Lower lobe of right lung (tissue), 2 donors: ENCODE results near the gene ALAS1. TPM values are rescaled to one million over a fixed set of nuclear protein-coding genes. Genes with fewer than 3 reads are reported as not detected.

Experiments used
- ATAC-seq, 2 donors: fragments of 200-7000 bp; cut with Tn5 transposase; one replicate each; pipeline ENCODE4 v1.9.1; 2020 to 2022; ENCODE audit warnings: mild to moderate bottlenecking in 2 of 2, moderate library complexity in 2 of 2
- DNase-seq: peaks from one replicate; pipeline ENCODE4 v3.0.0-alpha.2; 2020
- H3K27ac ChIP-seq: fragments of 200-600 bp; one replicate; pipeline ENCODE4 v1.8.0; 2022
- H3K27me3 ChIP-seq: fragments of 200-600 bp; one replicate; pipeline ENCODE4 v1.8.0; 2022; ENCODE audit warnings: low read depth
- H3K36me3 ChIP-seq: fragments of 200-600 bp; one replicate; pipeline ENCODE4 v1.8.0; 2022; ENCODE audit warnings: mild to moderate bottlenecking
- H3K4me1 ChIP-seq: fragments of 200-600 bp; one replicate; pipeline ENCODE4 v1.8.0; 2022
- H3K4me3 ChIP-seq: fragments of 200-600 bp; one replicate; pipeline ENCODE4 v1.8.0; 2022; ENCODE audit warnings: mild to moderate bottlenecking
- H3K9me3 ChIP-seq: fragments of 200-600 bp; one replicate; pipeline ENCODE4 v1.8.0; 2022
- intact Hi-C: fragments of 100-400 bp; cut with DNase I; formaldehyde crosslinking; loops from one replicate; pipeline ENCODE4 v1.11.0; 2022
- total RNA-seq: library from RNA; stranded (reverse); fragmentation: NEBNext Ultra II Directional; extraction: Animal tissue kit (Norgen Biotek cat#: 25700); gene quantifications from one replicate; pipeline ENCODE4 v1.2.1, GENCODE V29; 2021
- TF ChIP-seq, protein P1 (sequence below): fragments of 200-600 bp; IDR thresholded peaks from one replicate; pipeline ENCODE4 v1.8.0; 2022; ENCODE audit warnings: antibody characterized with exemption, mild to moderate bottlenecking
- donor health status: DM: no; HTN: yes; CAD: no; lungs with severe emphysema.

Gene ALAS1
- total RNA-seq, 1 donor from 2014 or later, result 103 TPM

DNA sequence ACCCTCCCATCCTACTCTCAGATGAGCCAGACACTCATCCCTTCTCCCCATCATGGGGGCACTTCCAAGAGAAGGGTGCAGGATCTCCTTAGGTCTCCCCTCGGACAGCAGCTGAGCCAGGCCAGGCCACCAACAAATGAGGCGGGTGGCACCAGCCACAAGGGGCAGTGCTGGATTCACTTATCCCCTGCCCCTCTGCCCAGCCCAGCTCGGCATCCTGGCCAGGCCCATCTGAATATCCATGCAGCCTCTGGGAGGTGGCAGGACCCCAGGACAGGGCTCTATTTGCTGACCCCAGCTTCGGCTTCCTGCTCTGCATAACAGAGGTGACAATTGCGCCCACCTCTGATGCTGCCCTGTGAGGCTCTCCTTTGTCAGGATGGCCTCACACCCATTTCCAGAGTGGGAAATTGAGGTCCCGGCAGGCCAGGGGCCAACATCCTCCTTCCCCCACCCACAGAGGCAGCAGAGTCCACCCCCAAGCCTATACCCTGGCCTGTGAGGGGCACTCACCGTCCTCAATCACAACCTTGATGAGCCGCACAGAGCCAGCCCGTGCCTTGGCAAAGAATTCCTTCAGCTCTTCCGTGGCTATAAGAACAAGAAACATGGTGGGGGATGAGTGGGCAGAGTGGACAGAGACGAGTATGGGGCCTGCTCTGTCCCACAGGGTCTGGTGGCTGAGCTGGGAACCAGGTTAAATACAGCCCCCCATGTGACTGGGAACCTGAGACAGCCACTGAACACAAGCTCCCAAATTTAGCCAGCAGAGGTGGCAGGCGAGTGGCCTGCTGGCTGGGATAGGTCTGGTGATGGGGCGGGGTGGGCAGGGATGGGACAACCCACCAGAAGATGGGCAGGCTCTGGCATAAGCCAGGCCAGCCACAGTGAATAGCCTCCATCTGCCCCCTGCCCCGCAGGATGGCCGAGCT, 36.8 kb downstream of the ALAS1 start:
- TF ChIP-seq, protein P1, sequence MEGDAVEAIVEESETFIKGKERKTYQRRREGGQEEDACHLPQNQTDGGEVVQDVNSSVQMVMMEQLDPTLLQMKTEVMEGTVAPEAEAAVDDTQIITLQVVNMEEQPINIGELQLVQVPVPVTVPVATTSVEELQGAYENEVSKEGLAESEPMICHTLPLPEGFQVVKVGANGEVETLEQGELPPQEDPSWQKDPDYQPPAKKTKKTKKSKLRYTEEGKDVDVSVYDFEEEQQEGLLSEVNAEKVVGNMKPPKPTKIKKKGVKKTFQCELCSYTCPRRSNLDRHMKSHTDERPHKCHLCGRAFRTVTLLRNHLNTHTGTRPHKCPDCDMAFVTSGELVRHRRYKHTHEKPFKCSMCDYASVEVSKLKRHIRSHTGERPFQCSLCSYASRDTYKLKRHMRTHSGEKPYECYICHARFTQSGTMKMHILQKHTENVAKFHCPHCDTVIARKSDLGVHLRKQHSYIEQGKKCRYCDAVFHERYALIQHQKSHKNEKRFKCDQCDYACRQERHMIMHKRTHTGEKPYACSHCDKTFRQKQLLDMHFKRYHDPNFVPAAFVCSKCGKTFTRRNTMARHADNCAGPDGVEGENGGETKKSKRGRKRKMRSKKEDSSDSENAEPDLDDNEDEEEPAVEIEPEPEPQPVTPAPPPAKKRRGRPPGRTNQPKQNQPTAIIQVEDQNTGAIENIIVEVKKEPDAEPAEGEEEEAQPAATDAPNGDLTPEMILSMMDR, result no peak
- Histone ChIP-seq H3K4me3 (no peak overlapping the region), H3K9me3 (no peaks in the 10 kb centered on the region), H3K4me1 (peaks cover 47% of the 10 kb centered on the region), H3K36me3 (peaks cover 49% of the 10 kb centered on the region), H3K27me3 (no peaks in the 10 kb centered on the region), H3K27ac (no peak overlapping the region)
- DNase-seq, result peak; percentile 35
- intact Hi-C loops, result loop anchor here (10.0 kb wide), 1 partner anchor 100 kb away; no protein-coding TSS in a partner anchor
- ATAC-seq, result no peak

DNA sequence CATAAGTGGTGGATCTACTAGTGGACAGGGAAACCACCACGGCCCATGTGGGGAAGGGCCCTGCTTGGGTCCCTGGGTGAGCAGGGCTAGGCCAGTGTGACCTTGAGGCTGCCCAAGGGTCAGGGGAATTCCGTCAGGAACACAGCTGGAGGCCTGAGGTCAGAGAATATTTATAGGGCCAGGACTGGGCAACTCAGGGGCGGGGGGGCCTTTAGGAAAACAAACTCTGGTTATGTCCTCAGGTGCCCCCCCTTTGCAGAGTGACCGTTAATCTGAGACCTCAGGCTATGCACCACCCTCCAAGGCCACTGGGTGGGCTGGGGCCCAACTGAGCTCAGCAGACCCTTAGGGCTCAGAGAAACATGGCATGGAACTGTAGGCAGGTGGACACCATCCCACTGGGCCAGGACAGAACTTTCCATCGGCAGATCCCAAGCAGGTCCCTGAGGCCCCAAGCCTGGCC, 38.5 kb downstream of the ALAS1 start:
- no peak for ATAC-seq
- peaks cover 61% of the 10 kb centered on the region for H3K4me1 ChIP-seq
- peak overlapping the region; percentile 93 for H3K27ac ChIP-seq
- TF ChIP-seq, protein P1, result no peak
- H3K9me3 ChIP-seq, result no peaks in the 10 kb centered on the region
- peaks cover 32% of the 10 kb centered on the region for H3K36me3 ChIP-seq
- H3K4me3 ChIP-seq, result no peak overlapping the region
- H3K27me3 ChIP-seq, result no peaks in the 10 kb centered on the region
- DNase-seq, result peak; percentile 26
- intact Hi-C loops, result loop anchor here (10.0 kb wide), 1 partner anchor 98 kb away; no protein-coding TSS in a partner anchor

DNA sequence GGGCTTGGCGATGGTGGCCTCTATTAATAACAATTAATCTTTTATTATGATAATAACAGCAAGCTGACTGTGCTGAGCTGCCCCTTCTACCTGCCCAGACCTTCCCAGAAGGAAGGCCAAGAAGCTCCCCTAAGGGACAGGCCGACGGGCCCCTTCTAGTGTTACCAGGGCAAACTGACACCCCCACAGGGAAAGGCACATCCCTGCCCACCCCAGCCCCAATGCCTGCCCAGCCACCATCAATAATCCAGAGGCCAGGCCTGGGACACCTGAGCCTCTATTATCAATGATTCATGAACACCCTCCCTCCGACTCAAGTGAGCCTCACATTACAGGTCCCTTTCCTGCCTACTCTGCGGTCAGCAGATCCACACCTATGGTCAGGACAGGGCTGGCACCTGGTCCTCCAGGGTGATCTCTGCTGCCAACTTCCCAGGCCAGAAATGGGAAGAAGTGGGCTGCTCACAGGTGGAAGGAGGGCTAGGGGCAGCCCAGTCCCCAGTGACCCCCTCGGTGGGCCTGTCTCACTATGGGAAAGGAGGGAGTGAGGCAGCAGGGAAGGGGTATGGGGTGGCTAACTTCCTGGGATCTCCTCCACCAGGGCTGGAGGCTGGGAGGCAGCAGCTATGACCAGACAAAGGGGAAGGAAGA, 39.2 kb downstream of the ALAS1 start:
- TF ChIP-seq, protein P1, result no peak
- peaks cover 55% of the 10 kb centered on the region for H3K4me1 ChIP-seq
- H3K36me3 ChIP-seq, result peaks cover 26% of the 10 kb centered on the region
- H3K27ac ChIP-seq, result peak overlapping the region; percentile 93
- no peaks in the 10 kb centered on the region for H3K27me3 ChIP-seq
- intact Hi-C loops, result loop anchor here (10.0 kb wide), 1 partner anchor 98 kb away; no protein-coding TSS in a partner anchor
- ATAC-seq (no peak), DNase-seq (peak; percentile 34)
- peak overlapping the region; percentile 99 for H3K4me3 ChIP-seq
- no peaks in the 10 kb centered on the region for H3K9me3 ChIP-seq

DNA sequence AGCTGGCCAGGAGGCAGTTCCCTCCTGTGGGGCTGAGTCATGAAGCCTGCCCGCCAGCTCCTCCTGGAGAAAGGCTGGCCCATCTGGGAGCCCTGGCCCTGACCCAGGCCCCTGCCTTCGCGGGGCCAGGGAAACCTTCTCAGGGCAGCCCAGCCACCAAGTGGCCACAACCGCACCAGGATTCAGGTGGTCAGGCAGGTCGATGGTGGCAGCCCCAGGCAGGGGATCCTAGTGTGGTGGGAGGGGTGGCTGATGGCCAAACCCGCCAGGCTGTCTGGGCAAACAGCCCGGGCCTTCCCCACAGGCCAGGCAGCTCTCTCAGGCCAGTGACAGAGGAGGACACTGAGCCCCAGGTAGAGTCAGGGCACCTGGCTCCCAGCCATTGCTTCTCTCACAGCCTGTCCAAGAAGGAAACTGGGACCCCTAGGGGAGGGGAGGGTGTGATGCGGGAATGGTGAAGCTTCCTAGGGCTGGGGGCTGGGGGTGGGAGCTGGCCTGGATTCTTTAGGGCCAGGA, 39.8 kb downstream of the ALAS1 start:
- ATAC-seq, result peak; percentile 70 to 73
- Histone ChIP-seq H3K4me1 (peaks cover 50% of the 10 kb centered on the region), H3K27me3 (no peaks in the 10 kb centered on the region), H3K9me3 (no peaks in the 10 kb centered on the region), H3K4me3 (peak overlapping the region; percentile 99), H3K36me3 (peaks cover 20% of the 10 kb centered on the region), H3K27ac (peak overlapping the region; percentile 93)
- peak; percentile 81 for DNase-seq
- TF ChIP-seq, protein P1, result no peak
- intact Hi-C loops, result loop anchor here (10.0 kb wide), 1 partner anchor 97 kb away; no protein-coding TSS in a partner anchor

DNA sequence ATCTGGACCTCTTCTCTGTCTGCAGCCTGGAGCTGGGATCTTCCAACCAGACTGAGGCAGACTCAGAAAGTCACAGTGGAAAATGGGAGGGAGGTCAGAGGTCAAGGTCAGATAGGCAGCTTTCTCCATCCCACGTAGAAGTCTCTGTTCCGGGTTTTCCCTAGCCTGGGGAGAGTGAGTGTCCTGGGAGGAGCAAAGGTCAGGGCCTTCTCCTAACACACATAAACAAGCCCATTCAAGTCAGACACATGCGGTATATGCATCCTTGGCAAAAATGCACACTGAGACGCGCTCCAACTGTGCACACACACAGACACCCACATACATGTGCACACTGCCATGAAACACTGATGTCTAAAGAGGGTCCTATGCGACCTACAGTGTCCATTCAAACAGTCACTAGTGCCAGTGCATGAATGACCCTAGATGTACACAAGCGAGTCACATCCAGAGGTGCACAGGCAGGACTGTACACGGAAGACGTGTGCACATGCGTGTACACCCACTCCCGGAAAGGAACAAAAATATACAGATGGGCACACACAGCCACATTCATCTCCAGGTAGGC, 40.3 kb downstream of the ALAS1 start:
- Histone ChIP-seq H3K9me3 (no peaks in the 10 kb centered on the region), H3K4me3 (peak overlapping the region; percentile 99), H3K27ac (peak overlapping the region; percentile 93), H3K4me1 (peaks cover 50% of the 10 kb centered on the region), H3K36me3 (peaks cover 14% of the 10 kb centered on the region), H3K27me3 (no peaks in the 10 kb centered on the region)
- intact Hi-C loops, result loop anchor here (10.0 kb wide), 1 partner anchor 97 kb away; no protein-coding TSS in a partner anchor
- TF ChIP-seq, protein P1, result no peak
- DNase-seq (no peak), ATAC-seq (peak; percentile 1 to 12)
